Natural killer cell treated with Interleukin-12 subunit alpha and Interleukin-12 subunit beta and Interleukin-15 and Interleukin-18, amount 100 ng/mL, for 72 hours (primary cell): ENCODE data around the gene EFCAB10. TPM values are rescaled to one million over a fixed set of nuclear protein-coding genes. Genes with fewer than 3 reads are reported as not detected.
A peak's percentile ranks its signal among the peaks of the same experiment; 100 is the strongest.
"Not testable (repeated sequence)": the region's sequence is repeated elsewhere in the genome, so short reads cannot be mapped to it uniquely, and the experiment has no call there.

Source experiments
- ATAC-seq, 2 donors: fragments of 150-1000 bp; cut with Tn5 transposase in 1 of 2; sonication (Bioruptor Pico), chemical (Tn5 transposase) in 1 of 2; 2 replicates each; pipeline ENCODE4 v1.10.0; 2021
- DNase-seq: peaks from one replicate; pipeline ENCODE4 v3.0.0; 2022; ENCODE audit warnings: low spot score
- H3K27ac Mint-ChIP-seq, 2 donors: 1 replicate in 1 of 2; 2 replicates in 1 of 2; pipeline ENCODE4 v1.8.0; 2022; ENCODE audit warnings: mixed read lengths in 2 of 2, mild to moderate bottlenecking in 1 of 2, moderate library complexity in 1 of 2
- H3K27me3 Mint-ChIP-seq, 2 donors: 1 replicate in 1 of 2; 2 replicates in 1 of 2; pipeline ENCODE4 v1.8.0; 2022; ENCODE audit warnings: mixed read lengths in 2 of 2
- H3K36me3 Mint-ChIP-seq: one replicate; pipeline ENCODE4 v1.8.0; 2022; ENCODE audit warnings: mixed read lengths
- H3K4me1 Mint-ChIP-seq, 2 donors: 1 replicate in 1 of 2; 2 replicates in 1 of 2; pipeline ENCODE4 v1.8.0; 2022; ENCODE audit warnings: low read depth in 2 of 2, mixed read lengths in 2 of 2, mild to moderate bottlenecking in 1 of 2
- H3K4me3 Mint-ChIP-seq: one replicate; pipeline ENCODE4 v1.8.0; 2022; ENCODE audit warnings: mixed read lengths
- H3K9me3 Mint-ChIP-seq: 2 replicates; pipeline ENCODE4 v1.8.0; 2022; ENCODE audit warnings: mixed read lengths
- total RNA-seq, 2 donors: library from RNA; stranded (reverse); gene quantifications; one replicate each; pipeline ENCODE4 v1.2.3, GENCODE V29; 2022

Gene EFCAB10
- total RNA-seq, 2 donors from 2014 or later, result not detected

- Mint-ChIP-seq H3K9me3 (no peaks in the 10 kb centered on the region), H3K27me3 (no peaks in the 10 kb centered on the region), H3K4me3 (no peak overlapping the region), H3K36me3 (no peaks in the 10 kb centered on the region), H3K4me1 (no peaks in the 10 kb centered on the region), H3K27ac (no peak overlapping the region)
- ATAC-seq, result no peak
- DNase-seq, result no peak
These were observed 30.8 kb upstream of the EFCAB10 start for GRCh38 chr7:105611856-105612775.

- Mint-ChIP-seq H3K36me3 (no peaks in the 10 kb centered on the region), H3K4me3 (no peak overlapping the region), H3K27ac (no peak overlapping the region), H3K27me3 (no peaks in the 10 kb centered on the region), H3K4me1 (no peaks in the 10 kb centered on the region), H3K9me3 (no peaks in the 10 kb centered on the region)
- DNase-seq (no peak), ATAC-seq (no peak)
These were observed 29.1 kb upstream of the EFCAB10 start for GRCh38 chr7:105610165-105610930.

- Mint-ChIP-seq H3K4me1 (no peaks in the 10 kb centered on the region), H3K27me3 (peaks cover 0 to 4% of the 10 kb centered on the region in 2 donors), H3K36me3 (no peaks in the 10 kb centered on the region), H3K4me3 (no peak overlapping the region), H3K27ac (no peak overlapping the region), H3K9me3 (no peaks in the 10 kb centered on the region)
- ATAC-seq (no peak), DNase-seq (no peak)
These were observed 21.3 kb upstream of the EFCAB10 start for GRCh38 chr7:105602325-105603305.

- Mint-ChIP-seq H3K4me3 (no peak overlapping the region), H3K27me3 (peaks cover 0 to 7% of the 10 kb centered on the region in 2 donors), H3K27ac (no peak overlapping the region), H3K36me3 (no peaks in the 10 kb centered on the region), H3K9me3 (no peaks in the 10 kb centered on the region), H3K4me1 (no peaks in the 10 kb centered on the region)
- no peak for DNase-seq
- ATAC-seq, result no peak
These were observed 19.6 kb upstream of the EFCAB10 start for GRCh38 chr7:105600720-105601550.

DNA sequence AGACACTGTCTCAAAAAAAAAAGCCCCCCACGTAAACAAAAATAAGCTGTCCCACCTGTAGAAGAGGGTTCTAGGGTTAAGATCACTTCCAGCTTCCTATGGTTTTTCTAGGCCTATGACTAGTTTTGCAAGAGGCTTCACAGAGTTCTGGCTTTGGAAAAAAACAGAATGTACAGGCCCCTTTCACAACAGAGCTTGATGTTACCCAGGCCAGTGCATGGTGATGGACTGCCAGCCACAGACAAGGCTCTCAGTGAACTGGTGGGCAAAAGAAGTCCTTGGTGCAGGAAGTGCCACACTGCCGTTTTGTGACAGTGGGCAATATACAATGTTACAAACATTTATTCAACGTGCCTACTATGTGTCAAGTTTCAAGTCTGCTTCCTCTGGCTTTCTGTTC lies 18.3 kb upstream of the EFCAB10 start:
- Mint-ChIP-seq H3K27me3 (peaks cover 5 to 9% of the 10 kb centered on the region in 2 donors), H3K27ac (no peak overlapping the region), H3K9me3 (no peaks in the 10 kb centered on the region), H3K36me3 (no peaks in the 10 kb centered on the region), H3K4me3 (no peak overlapping the region), H3K4me1 (no peaks in the 10 kb centered on the region)
- ATAC-seq (no peak), DNase-seq (no peak)

DNA sequence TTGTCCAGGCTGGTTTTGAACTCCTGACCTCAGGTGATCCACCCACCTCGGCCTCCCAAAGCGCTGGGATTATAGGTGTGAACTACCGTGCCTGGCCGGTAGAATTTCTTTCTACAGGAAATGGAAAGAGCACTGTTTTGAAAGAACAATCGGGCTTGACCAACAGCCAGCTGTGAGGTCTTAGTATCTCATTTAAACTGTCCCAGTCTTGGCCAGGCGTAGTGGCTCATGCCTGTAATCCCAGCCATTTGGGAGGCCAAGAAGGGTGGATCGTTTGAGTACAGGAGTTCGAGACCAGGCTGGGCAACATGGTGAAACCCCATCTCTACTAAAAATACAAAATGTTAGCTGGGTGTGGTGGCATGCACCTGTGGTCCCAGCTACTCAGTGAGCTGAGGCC lies 17.8 kb upstream of the EFCAB10 start:
- not testable (repeated sequence) for H3K27ac Mint-ChIP-seq, H3K9me3 Mint-ChIP-seq, H3K4me1 Mint-ChIP-seq, H3K36me3 Mint-ChIP-seq, H3K4me3 Mint-ChIP-seq, ATAC-seq, DNase-seq, H3K27me3 Mint-ChIP-seq

GRCh38 chr7:105596866-105597265 lies 15.6 kb upstream of the EFCAB10 start:
- Mint-ChIP-seq H3K4me3 (no peak overlapping the region), H3K36me3 (no peaks in the 10 kb centered on the region), H3K4me1 (no peaks in the 10 kb centered on the region), H3K27ac (no peak overlapping the region), H3K9me3 (no peaks in the 10 kb centered on the region), H3K27me3 (peaks cover 5 to 11% of the 10 kb centered on the region in 2 donors)
- no peak for DNase-seq
- no peak for ATAC-seq

DNA sequence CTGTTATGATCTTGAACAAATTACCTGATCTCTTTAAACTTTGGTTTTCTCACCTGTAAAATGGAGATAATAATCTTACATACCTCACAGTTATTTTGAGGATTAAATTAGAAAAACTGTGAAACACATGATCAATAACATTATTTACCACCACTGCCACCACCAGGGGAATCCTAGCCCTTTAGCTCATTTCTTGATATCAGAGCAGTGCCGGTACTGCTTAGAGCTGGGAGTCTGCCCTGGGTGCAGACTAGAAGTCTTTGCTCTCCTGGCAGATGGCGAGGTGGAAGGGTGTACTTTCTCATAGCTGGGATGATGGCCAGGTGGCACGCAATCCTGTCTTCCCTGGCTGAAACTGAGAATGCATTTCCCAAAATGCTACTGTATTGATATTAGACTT lies 12.7 kb upstream of the EFCAB10 start:
- H3K4me1 Mint-ChIP-seq, result no peaks in the 10 kb centered on the region
- no peak for ATAC-seq

GRCh38 chr7:105591522-105591921 lies 10.2 kb upstream of the EFCAB10 start:
- Mint-ChIP-seq H3K36me3 (no peaks in the 10 kb centered on the region), H3K4me3 (no peak overlapping the region), H3K4me1 (no peaks in the 10 kb centered on the region), H3K9me3 (no peaks in the 10 kb centered on the region), H3K27ac (no peak overlapping the region), H3K27me3 (peaks cover 4 to 5% of the 10 kb centered on the region in 2 donors)
- DNase-seq (no peak), ATAC-seq (no peak)

More for the DNA sequence above, 12.7 kb upstream of the EFCAB10 start:
- Mint-ChIP-seq H3K27ac (no peak overlapping the region), H3K27me3 (peaks cover 5 to 6% of the 10 kb centered on the region in 2 donors), H3K4me3 (no peak overlapping the region), H3K9me3 (no peaks in the 10 kb centered on the region), H3K36me3 (no peaks in the 10 kb centered on the region)
- no peak for DNase-seq

DNA sequence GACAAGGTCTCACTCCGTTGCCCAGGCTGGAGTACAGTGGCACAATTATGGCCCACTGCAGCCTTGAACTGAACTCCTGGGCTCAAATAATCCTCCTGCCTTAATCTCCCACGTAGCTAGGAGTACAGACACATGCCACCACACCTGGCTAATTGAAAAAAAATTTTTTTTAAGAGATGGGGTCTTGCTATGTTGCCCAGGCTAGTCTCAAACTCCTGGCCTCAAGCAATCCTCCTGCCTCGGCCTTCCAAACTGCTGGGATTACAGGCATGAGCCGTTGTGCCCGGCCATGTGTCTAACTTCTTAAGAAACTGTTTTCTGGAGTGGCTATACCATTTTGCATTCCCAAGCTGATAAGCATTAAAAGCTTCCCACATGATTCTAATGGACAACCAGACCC lies 9.5 kb upstream of the EFCAB10 start:
- no peak for ATAC-seq
- no peak overlapping the region for H3K4me3 Mint-ChIP-seq
- DNase-seq, result no peak
- no peaks in the 10 kb centered on the region for H3K36me3 Mint-ChIP-seq
- H3K9me3 Mint-ChIP-seq, result no peaks in the 10 kb centered on the region
- peaks cover 4 to 5% of the 10 kb centered on the region in 2 donors for H3K27me3 Mint-ChIP-seq
- no peak overlapping the region for H3K27ac Mint-ChIP-seq
- H3K4me1 Mint-ChIP-seq, result no peaks in the 10 kb centered on the region

- DNase-seq (no peak), ATAC-seq (peak; percentile 50 to 72)
- Mint-ChIP-seq H3K36me3 (peaks cover 4% of the 10 kb centered on the region), H3K4me1 (no peaks in the 10 kb centered on the region), H3K27ac (no peak overlapping the region), H3K27me3 (peaks cover 0 to 2% of the 10 kb centered on the region in 2 donors), H3K9me3 (no peaks in the 10 kb centered on the region), H3K4me3 (no peak overlapping the region)
These were observed 8.2 kb upstream of the EFCAB10 start for GRCh38 chr7:105589356-105590077.

DNA sequence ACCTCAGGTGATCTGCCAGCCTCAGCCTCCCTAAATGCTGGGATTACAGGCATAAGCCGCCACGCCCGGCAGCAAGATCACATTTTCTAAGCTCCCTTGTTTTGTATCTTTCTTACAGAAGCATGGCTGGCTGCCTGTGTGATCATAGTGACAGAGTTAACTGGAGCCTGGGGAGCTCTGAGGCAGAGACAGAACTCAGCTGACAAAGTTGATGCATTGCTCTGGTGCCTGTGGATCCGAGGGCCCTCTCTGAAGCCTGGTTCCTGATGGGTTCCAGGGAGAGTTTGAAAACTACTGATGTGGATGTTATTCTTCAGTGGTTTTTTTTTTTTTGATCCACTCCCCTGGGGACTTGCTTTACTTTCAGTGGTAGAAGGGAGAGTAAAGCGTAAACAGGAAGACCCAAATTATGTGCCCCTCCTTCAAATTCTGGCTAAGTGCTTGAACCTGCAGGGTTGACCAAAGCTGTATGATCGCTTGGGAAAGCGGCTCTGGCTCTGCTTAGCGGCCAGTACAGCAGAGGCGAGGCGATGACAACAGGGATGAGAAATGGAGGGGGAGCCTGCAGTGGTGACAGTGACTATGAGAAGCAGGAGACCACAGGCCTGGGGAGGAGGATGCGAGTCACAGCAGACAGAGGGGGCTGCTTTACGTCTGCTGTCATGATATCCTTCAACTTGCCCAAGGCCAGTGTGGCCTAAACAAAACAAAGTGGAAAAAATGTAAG lies 6.8 kb upstream of the EFCAB10 start:
- no peaks in the 10 kb centered on the region for H3K27me3 Mint-ChIP-seq
- no peaks in the 10 kb centered on the region for H3K4me1 Mint-ChIP-seq
- peaks cover 3% of the 10 kb centered on the region for H3K9me3 Mint-ChIP-seq
- DNase-seq, result no peak
- no peak for ATAC-seq
- H3K36me3 Mint-ChIP-seq, result peaks cover 7% of the 10 kb centered on the region
- no peak overlapping the region for H3K4me3 Mint-ChIP-seq
- H3K27ac Mint-ChIP-seq, result no peak overlapping the region
